AG04449 (cell line): ENCODE measurements around the gene MTCP1.
A peak's percentile ranks its signal among the peaks of the same experiment; 100 is the strongest.

Experiments
- CTCF ChIA-PET: fragments of 350-600 bp; formaldehyde crosslinking; extraction: SDS; loops from one replicate; lab custom pipeline; 2021; ENCODE audit warnings: antibody characterized with exemption; lab: Yijun Ruan, JAX
- POLR2A ChIA-PET: fragments of 400-600, 350-600 bp; formaldehyde crosslinking; extraction: SDS; loops from one replicate; lab custom pipeline; 2020; ENCODE audit warnings: antibody characterized with exemption, inconsistent platforms; lab: Yijun Ruan, JAX
- DNase-seq: peaks from one replicate; pipeline ENCODE4 v3.0.0-alpha.2; 2010; ENCODE audit warnings: low read depth, low spot score
- H3K4me3 ChIP-seq: 2 replicates; pipeline ENCODE4 v1.5.1; 2011; ENCODE audit warnings: low read depth, mild to moderate bottlenecking, control low read depth, low read length
- CTCF ChIP-seq: IDR thresholded peaks from one replicate; pipeline ENCODE4 v1.5.1; 2011; ENCODE audit warnings: mild to moderate bottlenecking, moderate library complexity, low read length, control low read depth, inconsistent platforms; ENCODE audit not compliant: insufficient read depth; ENCODE audit errors: missing control alignments

Gene MTCP1

GRCh38 chrX:155070975-155071693, at the start of gene MTCP1, which contains the start of the genes BRCC3 and CMC4:
TSS of gene MTCP1 (minus strand) at chrX:155071136. CDS start at chrX:155066010, 5,126 bp downstream.
TSS of gene BRCC3 (plus strand) at chrX:155071508. CDS start at chrX:155071528, 20 bp downstream.
TSS of gene CMC4 (minus strand) at chrX:155071136. CDS start at chrX:155064023, 7,113 bp downstream.
- CTCF ChIA-PET, result interaction anchor here (0.6 to 7.1 kb wide), 2 partner anchors 14 to 23 kb away, joined by 3 to 47 read pairs; no protein-coding TSS in a partner anchor
- POLR2A ChIA-PET, result no interaction called here
- no peak for TF ChIP-seq CTCF
- DNase-seq, result no peak
- H3K4me3 ChIP-seq, result peak within 1 kb of the TSS; percentile 71

- no peak for DNase-seq
- no peak for TF ChIP-seq CTCF
- ChIA-PET POLR2A (no interaction called here), CTCF (no interaction called here)
- H3K4me3 ChIP-seq, result no peak overlapping the region
These were observed 44.4 kb upstream of the MTCP1 start for GRCh38 chrX:155115174-155115819.

GRCh38 chrX:155113097-155113496, 42.2 kb upstream of the MTCP1 start:
- POLR2A ChIA-PET, result no interaction called here
- H3K4me3 ChIP-seq, result no peak overlapping the region
- no peak for TF ChIP-seq CTCF
- no peak for DNase-seq
- CTCF ChIA-PET, result interaction anchor here (1.1 kb wide), 1 partner anchor 18 kb away, joined by 5 read pairs; no protein-coding TSS in a partner anchor

- CTCF ChIA-PET, result no interaction called here
These were observed 41.2 kb upstream of the MTCP1 start for GRCh38 chrX:155112171-155112570.

GRCh38 chrX:155108427-155108826, 37.5 kb upstream of the MTCP1 start:
- ChIA-PET CTCF (no interaction called here), POLR2A (no interaction called here)
- DNase-seq, result no peak
- H3K4me3 ChIP-seq, result no peak overlapping the region
- TF ChIP-seq CTCF, result no peak

More at GRCh38 chrX:155112171-155112570, 41.2 kb upstream of the MTCP1 start:
- no peak overlapping the region for H3K4me3 ChIP-seq
- POLR2A ChIA-PET, result no interaction called here
- TF ChIP-seq CTCF, result no peak
- DNase-seq, result no peak

- ChIA-PET POLR2A (no interaction called here), CTCF (interaction anchor here (4.1 kb wide), 1 partner anchor 11 kb away, joined by 21 read pairs; no protein-coding TSS in a partner anchor)
- no peak for TF ChIP-seq CTCF
- H3K4me3 ChIP-seq, result no peak overlapping the region
- no peak for DNase-seq
These were observed 35.0 kb upstream of the MTCP1 start for GRCh38 chrX:155105919-155106318.
